Stimulated activated CD4-positive, alpha-beta T cell treated with anti-CD3 and anti-CD28 coated beads, Interleukin-1b, Interleukin-23, amount 100 ng/mL, for 48 hours (primary cell): Measurements from ENCODE around the gene CACTIN.

Experiments used
- DNase-seq: peaks from one replicate; pipeline ENCODE4 v3.0.0-alpha.2; 2020

Gene CACTIN

GRCh38 chr19:3608750-3609322 lies 17.8 kb downstream of the CACTIN start:
- DNase-seq, result no peak

DNA sequence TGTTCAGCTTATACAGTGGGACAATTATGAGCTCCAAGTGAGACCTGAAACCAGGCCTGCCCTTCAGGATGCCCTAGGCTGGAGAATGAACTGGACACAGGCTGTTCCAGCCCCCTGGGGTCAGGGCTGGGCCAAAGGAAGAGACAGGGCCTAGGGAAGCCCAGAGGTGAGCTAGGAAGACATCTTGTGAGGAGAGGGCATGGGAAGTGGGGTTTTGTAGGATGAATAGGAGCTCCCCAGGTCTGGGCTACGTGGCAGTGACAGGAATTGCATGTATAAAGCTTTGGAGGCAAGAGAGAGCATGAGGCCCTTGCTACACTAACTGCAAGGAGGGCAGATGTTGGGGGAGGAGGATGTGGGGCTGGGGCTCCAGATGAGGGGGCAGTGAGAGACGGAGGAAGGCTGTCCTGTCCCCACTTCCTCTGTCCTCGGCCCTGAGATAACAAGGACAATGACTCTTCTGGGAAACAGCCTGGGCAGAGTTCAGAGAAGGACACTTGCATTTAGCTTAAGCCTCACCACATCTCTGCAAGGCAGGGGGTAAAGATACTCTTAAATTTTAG lies 18.4 kb downstream of the CACTIN start:
- no peak for DNase-seq

DNA sequence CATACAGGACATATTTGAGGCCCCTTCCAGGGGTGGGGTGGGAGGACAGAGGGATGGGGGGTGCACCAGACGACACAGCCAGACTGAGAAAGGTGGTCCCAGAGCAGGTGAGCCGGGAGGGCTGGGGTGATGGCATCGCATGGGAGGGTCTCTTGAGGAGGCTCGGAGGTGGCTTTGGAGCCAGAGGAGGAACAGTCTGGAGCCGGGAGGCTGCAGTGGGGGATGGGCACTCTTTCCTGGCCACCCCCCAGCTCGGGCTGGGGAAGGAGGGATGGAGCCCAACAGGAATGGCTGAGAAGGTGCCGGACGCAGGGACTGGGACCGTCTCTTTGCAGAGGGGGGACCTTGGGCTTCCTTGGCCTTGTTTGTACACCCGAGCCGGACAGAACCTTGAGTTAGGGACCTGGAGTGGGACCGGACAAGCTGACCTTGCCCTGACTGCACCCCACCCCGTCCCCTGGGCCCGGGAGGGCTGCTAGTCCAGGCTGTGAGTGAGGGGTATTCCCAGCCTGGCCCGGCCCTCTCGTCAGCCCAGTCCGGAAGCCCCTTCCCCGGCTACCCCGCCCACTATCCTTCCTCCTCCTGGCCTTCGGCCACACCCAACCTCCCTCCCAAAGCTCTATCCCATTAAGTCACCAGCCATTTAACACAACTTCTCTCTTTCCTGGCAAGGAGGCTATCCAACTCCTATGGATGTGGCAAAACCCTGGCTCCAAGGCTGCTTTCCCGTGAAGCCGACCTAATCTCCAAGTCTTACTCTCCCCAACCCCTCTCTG lies 19.1 kb downstream of the CACTIN start:
- no peak for DNase-seq

- peak; percentile 50 for DNase-seq
These were observed 19.8 kb downstream of the CACTIN start, which contains the start of gene TBXA2R for GRCh38 chr19:3606690-3607289. Gene TBXA2R, minus strand, starts transcription at chr19:3606875. Its CDS starts 6,241 bp downstream, at chr19:3600634.

DNA sequence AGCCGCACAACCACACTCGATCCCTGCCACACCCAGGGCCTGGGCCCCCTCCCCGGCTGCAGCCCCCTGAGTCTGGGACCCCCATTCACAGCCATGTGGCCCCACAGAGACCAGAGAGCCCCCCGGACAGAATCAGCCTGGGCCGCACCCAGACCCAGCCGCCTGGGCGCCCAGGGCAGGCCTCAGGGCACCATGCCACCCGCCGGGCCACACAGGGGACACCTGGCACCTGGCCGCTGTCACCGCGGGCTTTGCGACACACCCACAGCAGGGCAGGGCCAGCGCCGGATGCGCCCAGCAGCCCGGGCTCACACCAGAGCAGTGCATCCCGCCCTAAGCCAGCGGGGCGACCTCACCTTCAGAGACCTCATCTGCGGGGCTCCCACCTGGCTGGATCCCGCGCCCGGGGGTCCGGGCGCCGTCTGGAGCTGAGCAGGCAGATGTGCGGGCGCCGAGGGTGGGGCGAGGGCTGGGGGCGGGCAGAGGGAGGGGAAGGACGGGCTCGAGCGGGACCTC lies 20.4 kb downstream of the CACTIN start:
- DNase-seq, result no peak

- DNase-seq, result no peak
These were observed 20.8 kb downstream of the CACTIN start for GRCh38 chr19:3605770-3606169.

DNA sequence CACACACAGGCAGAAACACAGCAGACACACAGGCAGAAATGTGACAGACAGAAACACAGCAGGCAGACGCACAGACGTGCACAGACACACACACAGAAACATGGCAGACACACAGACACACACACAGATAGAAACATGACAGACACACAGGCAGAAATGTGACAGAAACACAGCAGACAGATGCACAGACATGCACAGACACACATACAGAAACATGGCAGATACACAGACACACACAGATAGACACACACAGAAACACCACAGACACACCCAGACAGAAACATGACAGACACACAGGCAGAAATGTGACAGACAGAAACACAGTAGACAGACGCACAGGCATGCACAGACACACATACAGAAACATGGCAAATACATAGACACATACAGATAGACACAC lies 21.2 kb downstream of the CACTIN start:
- DNase-seq, result no peak

DNA sequence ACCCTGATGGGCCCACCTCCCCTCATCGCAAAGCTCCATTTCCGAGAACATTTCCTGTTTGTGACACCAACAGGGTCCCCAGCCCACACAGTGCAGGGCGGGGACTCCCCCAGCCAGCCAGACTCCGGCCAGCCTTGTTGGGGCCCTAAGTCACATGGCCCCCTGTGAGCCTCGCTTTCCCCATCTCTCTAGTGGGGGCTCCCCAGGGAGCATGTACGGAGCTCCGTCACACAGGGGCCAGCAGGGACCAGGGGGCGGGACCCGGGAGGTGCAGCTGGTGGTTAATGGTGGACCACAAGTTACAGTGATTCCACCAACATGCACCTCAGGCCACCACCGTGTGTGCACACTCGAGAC lies 21.6 kb downstream of the CACTIN start:
- DNase-seq, result no peak

- DNase-seq, result no peak
These were observed 22.2 kb downstream of the CACTIN start for GRCh38 chr19:3604227-3604986.

DNA sequence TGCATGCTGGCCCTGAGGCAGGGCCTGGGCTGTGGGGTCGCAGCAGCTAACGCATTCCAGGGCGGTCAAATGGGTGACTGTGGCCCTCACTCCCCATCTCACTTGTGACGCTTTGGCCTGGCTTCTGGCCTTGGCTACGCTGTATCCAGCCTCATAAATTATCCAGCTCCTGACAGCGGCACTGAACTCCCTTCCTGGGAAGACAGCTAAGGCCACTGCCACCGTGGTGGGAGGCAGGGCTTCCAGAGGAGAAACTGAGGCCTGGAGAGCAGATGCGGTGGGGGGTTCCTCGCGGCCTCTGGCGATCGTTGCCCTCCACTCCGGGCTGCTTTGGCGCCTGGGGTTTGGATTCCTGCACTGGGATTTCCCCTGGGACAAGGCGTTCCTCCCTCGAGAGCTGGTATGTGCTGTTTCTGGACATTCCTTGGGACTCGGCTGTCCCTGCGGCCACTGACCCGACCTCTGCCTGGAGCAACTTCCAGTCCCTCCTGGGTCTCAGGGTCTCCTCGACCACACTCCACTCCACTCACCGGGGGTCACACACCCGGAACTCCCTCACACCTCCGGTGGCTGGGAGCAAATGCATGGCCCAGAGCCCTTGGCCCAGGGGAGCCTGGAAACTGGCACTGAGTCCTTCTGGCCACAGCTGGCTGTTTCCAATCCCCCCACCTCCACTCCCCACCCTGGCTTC lies 23.3 kb downstream of the CACTIN start:
- DNase-seq, result no peak

DNA sequence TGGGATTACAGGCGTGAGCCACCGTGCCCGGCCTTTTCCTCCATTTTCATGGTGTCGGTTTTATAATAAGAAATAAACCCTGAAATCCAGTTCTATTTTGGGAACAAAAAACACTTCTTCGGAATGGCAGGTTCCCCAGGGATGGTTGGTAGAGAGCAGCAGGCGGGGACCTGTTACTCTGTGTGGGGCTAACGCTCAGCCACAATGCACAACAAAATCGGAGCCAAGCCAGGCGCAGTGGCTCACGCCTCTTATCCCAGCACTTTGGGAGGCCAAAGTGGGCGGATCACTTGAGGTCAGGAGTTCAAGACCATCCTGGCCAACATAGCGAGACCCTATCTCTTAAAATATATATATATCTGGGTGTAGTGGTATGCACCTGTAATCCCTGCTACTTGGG lies 25.6 kb downstream of the CACTIN start:
- DNase-seq, result no peak

GRCh38 chr19:3599776-3600187 lies 26.8 kb downstream of the CACTIN start:
- DNase-seq, result no peak

- no peak for DNase-seq
These were observed 31.0 kb downstream of the CACTIN start for GRCh38 chr19:3595521-3596061.

- no peak for DNase-seq
These were observed 33.4 kb downstream of the CACTIN start for GRCh38 chr19:3593156-3593555.

DNA sequence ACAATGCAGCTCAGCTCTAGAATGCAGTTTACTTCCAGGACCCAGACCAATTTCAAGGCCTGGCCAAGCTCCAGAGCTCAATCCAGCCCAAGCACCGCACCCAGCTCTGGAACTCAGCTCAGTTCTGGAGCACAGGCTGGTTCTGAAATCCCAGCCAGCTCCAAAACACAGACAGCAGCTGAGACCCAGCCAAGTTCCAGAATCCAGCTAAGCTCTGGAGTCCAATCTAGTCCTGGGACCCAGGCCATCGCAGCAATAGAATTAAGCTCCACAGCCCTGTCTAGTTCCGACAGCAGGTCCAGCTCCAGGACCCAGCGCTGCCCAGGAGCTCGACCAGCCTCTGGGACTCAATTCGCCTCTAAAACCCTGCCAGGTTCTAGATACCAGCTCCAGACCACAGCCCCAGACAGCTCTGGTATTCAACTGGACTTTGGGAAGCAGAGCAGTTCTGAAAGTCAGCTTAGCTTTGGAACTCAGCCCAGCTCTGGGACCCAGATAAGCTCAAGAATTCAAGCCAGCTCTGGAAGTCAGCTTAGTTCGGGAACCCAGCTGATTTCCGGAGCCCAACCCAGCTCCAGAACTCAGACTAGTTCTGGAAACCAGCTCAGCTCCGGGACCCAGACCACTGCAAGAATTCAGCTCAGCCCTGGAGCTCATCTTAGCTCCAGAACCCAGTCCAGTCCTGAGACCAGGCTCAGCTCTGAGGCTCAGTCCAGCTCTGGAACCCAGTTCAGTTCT lies 34.5 kb downstream of the CACTIN start:
- DNase-seq, result no peak

GRCh38 chr19:3590991-3591659 lies 35.5 kb downstream of the CACTIN start:
- no peak for DNase-seq

DNA sequence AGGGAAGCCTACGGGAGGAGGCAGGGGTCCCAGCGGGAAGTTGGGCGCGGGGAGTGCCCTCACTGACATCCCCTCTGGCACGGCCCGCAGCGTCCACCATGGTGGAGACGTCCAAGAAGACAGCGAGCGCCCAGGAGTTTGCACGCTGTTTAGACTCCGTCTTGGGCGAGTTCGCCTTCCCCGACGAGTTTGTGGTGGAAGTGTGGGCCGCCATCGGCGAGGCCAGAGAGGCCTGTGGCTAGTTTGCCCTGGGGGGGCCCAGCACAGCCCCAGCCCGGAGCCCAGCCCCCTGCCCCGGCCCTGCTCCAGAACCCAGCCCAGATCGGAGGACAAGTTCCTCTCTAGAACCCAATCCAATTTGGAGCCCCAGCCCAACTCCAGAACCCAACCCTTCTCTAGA lies 36.6 kb downstream of the CACTIN start:
- DNase-seq, result no peak

- DNase-seq, result no peak
These were observed 37.2 kb downstream of the CACTIN start for GRCh38 chr19:3589439-3589838.

GRCh38 chr19:3586707-3587346 lies 39.8 kb downstream of the CACTIN start:
- DNase-seq, result no peak

GRCh38 chr19:3586127-3586626 lies 40.4 kb downstream of the CACTIN start:
- DNase-seq, result no peak
